Calu3 (cell line): ENCODE measurements around the gene CLDN22. TPM values are rescaled to one million over a fixed set of nuclear protein-coding genes. Genes with fewer than 3 reads are reported as not detected.

Source experiments
- BruUV-seq: library from RNA; stranded (reverse); fragments of 400-500 nt; replicated peaks from 2 replicates; lab custom pipeline; 2021; lab: Mats Ljungman, UMichigan
- CTCF ChIA-PET: fragments of 300-600 bp; sonication (Branson Sonifier 250); formaldehyde crosslinking; loops from one replicate; lab custom pipeline; 2022; ENCODE audit warnings: antibody characterized with exemption; lab: Charles Lee
- DNase-seq: peaks from one replicate; pipeline ENCODE4 v3.0.0; 2022
- H3K27ac Mint-ChIP-seq: one replicate; pipeline ENCODE4 v1.8.0; 2022; ENCODE audit warnings: mixed read lengths; ENCODE audit not compliant: unreplicated experiment
- H3K27me3 Mint-ChIP-seq: one replicate; pipeline ENCODE4 v1.8.0; 2022; ENCODE audit warnings: mixed read lengths; ENCODE audit not compliant: unreplicated experiment
- H3K36me3 Mint-ChIP-seq: one replicate; pipeline ENCODE4 v1.8.0; 2022; ENCODE audit warnings: mild to moderate bottlenecking, moderate library complexity, mixed read lengths; ENCODE audit not compliant: insufficient read depth, unreplicated experiment
- H3K4me1 Mint-ChIP-seq: one replicate; pipeline ENCODE4 v1.8.0; 2022; ENCODE audit warnings: mild to moderate bottlenecking, low read depth, mixed read lengths; ENCODE audit not compliant: unreplicated experiment
- H3K4me3 Mint-ChIP-seq: one replicate; pipeline ENCODE4 v1.8.0; 2022; ENCODE audit warnings: mild to moderate bottlenecking, low read depth, moderate library complexity, mixed read lengths; ENCODE audit not compliant: unreplicated experiment
- H3K9me3 Mint-ChIP-seq: one replicate; pipeline ENCODE4 v1.8.0; 2022; ENCODE audit warnings: low read depth, mixed read lengths; ENCODE audit not compliant: unreplicated experiment
- CTCF ChIP-seq: fragments of 200-600 bp; IDR thresholded peaks from one replicate; pipeline ENCODE4 v1.8.0; 2022; ENCODE audit warnings: antibody characterized with exemption; ENCODE audit not compliant: unreplicated experiment
- intact Hi-C: fragments of 100-400 bp; cut with micrococcal nuclease; formaldehyde crosslinking; loops from one replicate; pipeline ENCODE4 v1.10.0; 2022; ENCODE audit not compliant: unreplicated experiment
- total RNA-seq: library from RNA; stranded (reverse); gene quantifications from 2 replicates; pipeline ENCODE4 v1.2.3, GENCODE V29; 2022

Gene CLDN22
- total RNA-seq, 1 experiment from 2014 or later: not detected

DNA sequence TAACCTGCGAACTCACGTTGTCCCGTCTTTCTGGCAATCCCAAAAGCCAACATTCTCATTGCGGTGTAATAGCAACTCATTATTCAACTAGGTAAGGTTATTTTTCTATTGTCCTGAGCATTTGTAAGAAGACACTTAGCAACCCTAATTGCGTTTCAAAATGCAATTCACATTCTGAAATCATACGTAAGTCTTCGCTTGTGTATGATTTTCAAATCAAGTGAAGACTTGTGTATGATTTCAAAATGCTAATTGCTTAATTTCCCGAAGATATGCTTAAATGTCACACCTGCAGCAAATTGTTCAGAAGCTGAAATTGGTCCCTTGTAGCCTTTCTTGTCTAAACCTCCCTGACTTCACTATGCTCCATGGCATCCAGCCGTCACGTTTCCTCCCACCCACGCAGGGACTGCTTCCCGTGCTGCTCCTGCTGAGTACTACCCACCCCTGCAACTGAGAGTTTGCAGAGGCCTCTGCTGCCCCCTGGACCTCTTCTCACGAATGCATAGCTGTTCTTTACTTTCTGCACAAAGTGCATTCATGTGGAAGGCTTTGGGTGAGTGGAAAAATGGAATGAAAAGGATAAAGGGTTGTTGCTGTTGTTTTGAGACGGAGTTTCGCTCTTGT lies 43.0 kb upstream of the CLDN22 start:
- CTCF ChIA-PET: interaction anchor here (0.5 kb wide), 1 partner anchor 113 kb away, joined by 3 read pairs; no protein-coding TSS in a partner anchor
- no peak for DNase-seq
- no peak overlapping the region for H3K4me3 Mint-ChIP-seq
- intact Hi-C loops: no loop called here
- no peak for TF ChIP-seq CTCF
- H3K36me3 Mint-ChIP-seq: no peaks in the 10 kb centered on the region
- BruUV-seq: no TSS peak
- no peaks in the 10 kb centered on the region for H3K4me1 Mint-ChIP-seq
- H3K27me3 Mint-ChIP-seq: no peaks in the 10 kb centered on the region
- no peaks in the 10 kb centered on the region for H3K9me3 Mint-ChIP-seq
- H3K27ac Mint-ChIP-seq: no peak overlapping the region

GRCh38 chr4:183362036-183362435 lies 42.0 kb upstream of the CLDN22 start:
- no peak for TF ChIP-seq CTCF
- H3K9me3 Mint-ChIP-seq: no peaks in the 10 kb centered on the region
- H3K4me1 Mint-ChIP-seq: no peaks in the 10 kb centered on the region
- no peaks in the 10 kb centered on the region for H3K36me3 Mint-ChIP-seq
- no TSS peak for BruUV-seq
- intact Hi-C loops: no loop called here
- CTCF ChIA-PET: no interaction called here
- DNase-seq: no peak
- H3K27ac Mint-ChIP-seq: no peak overlapping the region
- H3K27me3 Mint-ChIP-seq: no peaks in the 10 kb centered on the region
- H3K4me3 Mint-ChIP-seq: no peak overlapping the region

- Mint-ChIP-seq H3K27me3 (no peaks in the 10 kb centered on the region), H3K36me3 (no peaks in the 10 kb centered on the region), H3K9me3 (no peaks in the 10 kb centered on the region), H3K4me3 (no peak overlapping the region), H3K4me1 (peaks cover 13% of the 10 kb centered on the region), H3K27ac (no peak overlapping the region)
- intact Hi-C loops: no loop called here
- BruUV-seq: no TSS peak
- no peak for TF ChIP-seq CTCF
- CTCF ChIA-PET: interaction anchor here (0.7 kb wide), 1 partner anchor 63 kb away, joined by 3 read pairs; no protein-coding TSS in a partner anchor
- DNase-seq: no peak
These were observed 40.3 kb upstream of the CLDN22 start for GRCh38 chr4:183360161-183360919.

DNA sequence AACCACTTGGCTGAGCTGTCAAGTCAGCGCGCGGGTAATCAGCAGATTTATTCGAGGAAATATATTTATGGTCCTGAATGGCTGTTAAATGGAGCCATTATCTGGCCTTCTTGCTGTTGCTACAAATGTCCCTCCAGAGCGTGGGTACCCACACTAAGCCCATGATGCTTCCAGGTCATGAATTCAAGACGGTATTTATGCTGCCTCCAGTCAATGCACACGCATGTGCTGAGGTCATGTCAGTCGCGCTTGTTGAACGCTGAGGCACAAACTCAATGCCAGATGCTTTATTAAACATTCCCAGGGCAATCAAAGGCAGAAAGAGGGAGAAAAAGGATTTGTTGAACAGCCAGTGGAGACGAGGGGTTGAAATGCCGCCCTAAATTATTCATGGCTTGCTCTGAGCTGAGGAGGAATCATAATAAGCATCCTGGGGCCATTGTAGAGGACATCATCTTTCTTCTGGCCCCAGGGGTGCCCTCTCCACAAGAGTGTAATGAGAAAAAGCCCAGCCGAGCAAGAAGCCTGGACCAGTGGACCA lies 38.2 kb upstream of the CLDN22 start:
- no peaks in the 10 kb centered on the region for H3K36me3 Mint-ChIP-seq
- no peak overlapping the region for H3K4me3 Mint-ChIP-seq
- H3K9me3 Mint-ChIP-seq: no peaks in the 10 kb centered on the region
- H3K27me3 Mint-ChIP-seq: no peaks in the 10 kb centered on the region
- no peak for TF ChIP-seq CTCF
- no peak overlapping the region for H3K27ac Mint-ChIP-seq
- intact Hi-C loops: no loop called here
- H3K4me1 Mint-ChIP-seq: peaks cover 28% of the 10 kb centered on the region
- no peak for DNase-seq
- CTCF ChIA-PET: no interaction called here
- BruUV-seq: no TSS peak
